Lower lobe of right lung (tissue), 2 donors: ENCODE data around the gene CALCB. TPM values are rescaled to one million over a fixed set of nuclear protein-coding genes. Genes with fewer than 3 reads are reported as not detected.

Experiments
- ATAC-seq, 2 donors: fragments of 200-7000 bp; cut with Tn5 transposase; one replicate each; pipeline ENCODE4 v1.9.1; 2020 to 2022; ENCODE audit warnings: mild to moderate bottlenecking in 2 of 2, moderate library complexity in 2 of 2
- DNase-seq: peaks from one replicate; pipeline ENCODE4 v3.0.0-alpha.2; 2020
- H3K27ac ChIP-seq: fragments of 200-600 bp; one replicate; pipeline ENCODE4 v1.8.0; 2022
- H3K27me3 ChIP-seq: fragments of 200-600 bp; one replicate; pipeline ENCODE4 v1.8.0; 2022; ENCODE audit warnings: low read depth
- H3K36me3 ChIP-seq: fragments of 200-600 bp; one replicate; pipeline ENCODE4 v1.8.0; 2022; ENCODE audit warnings: mild to moderate bottlenecking
- H3K4me1 ChIP-seq: fragments of 200-600 bp; one replicate; pipeline ENCODE4 v1.8.0; 2022
- H3K4me3 ChIP-seq: fragments of 200-600 bp; one replicate; pipeline ENCODE4 v1.8.0; 2022; ENCODE audit warnings: mild to moderate bottlenecking
- H3K9me3 ChIP-seq: fragments of 200-600 bp; one replicate; pipeline ENCODE4 v1.8.0; 2022
- intact Hi-C: fragments of 100-400 bp; cut with DNase I; formaldehyde crosslinking; loops from one replicate; pipeline ENCODE4 v1.11.0; 2022
- total RNA-seq: library from RNA; stranded (reverse); fragmentation: NEBNext Ultra II Directional; extraction: Animal tissue kit (Norgen Biotek cat#: 25700); gene quantifications from one replicate; pipeline ENCODE4 v1.2.1, GENCODE V29; 2021
- TF ChIP-seq, protein P1 (sequence below): fragments of 200-600 bp; IDR thresholded peaks from one replicate; pipeline ENCODE4 v1.8.0; 2022; ENCODE audit warnings: antibody characterized with exemption, mild to moderate bottlenecking
- donor health status: DM: no; HTN: yes; CAD: no; lungs with severe emphysema.

The CALCB gene
- total RNA-seq, 1 donor from 2014 or later, result not detected

DNA sequence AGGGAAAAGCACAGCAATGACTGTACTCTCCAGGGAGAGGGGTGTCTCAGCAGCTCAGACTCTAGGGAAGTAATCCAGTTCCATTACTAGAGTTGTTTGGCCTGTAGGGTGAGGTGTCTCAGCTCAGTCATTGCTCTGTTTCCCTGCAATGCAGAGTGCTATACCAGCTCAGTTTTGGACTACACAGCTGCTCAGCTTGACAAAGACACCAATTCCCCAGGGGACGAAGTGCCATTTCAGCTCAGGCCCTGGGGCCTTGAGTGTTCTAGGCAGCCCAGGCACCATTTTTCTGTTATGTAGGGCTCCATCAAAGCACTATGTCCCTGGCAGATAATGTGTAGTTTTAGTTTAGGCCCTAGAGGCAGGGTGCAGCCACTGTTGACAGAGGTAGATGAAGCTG lies 18.2 kb downstream of the CALCB start:
- TF ChIP-seq, protein P1, sequence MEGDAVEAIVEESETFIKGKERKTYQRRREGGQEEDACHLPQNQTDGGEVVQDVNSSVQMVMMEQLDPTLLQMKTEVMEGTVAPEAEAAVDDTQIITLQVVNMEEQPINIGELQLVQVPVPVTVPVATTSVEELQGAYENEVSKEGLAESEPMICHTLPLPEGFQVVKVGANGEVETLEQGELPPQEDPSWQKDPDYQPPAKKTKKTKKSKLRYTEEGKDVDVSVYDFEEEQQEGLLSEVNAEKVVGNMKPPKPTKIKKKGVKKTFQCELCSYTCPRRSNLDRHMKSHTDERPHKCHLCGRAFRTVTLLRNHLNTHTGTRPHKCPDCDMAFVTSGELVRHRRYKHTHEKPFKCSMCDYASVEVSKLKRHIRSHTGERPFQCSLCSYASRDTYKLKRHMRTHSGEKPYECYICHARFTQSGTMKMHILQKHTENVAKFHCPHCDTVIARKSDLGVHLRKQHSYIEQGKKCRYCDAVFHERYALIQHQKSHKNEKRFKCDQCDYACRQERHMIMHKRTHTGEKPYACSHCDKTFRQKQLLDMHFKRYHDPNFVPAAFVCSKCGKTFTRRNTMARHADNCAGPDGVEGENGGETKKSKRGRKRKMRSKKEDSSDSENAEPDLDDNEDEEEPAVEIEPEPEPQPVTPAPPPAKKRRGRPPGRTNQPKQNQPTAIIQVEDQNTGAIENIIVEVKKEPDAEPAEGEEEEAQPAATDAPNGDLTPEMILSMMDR, result no peak
- no peaks in the 10 kb centered on the region for H3K27me3 ChIP-seq
- no peak overlapping the region for H3K4me3 ChIP-seq
- ATAC-seq (no peak), DNase-seq (no peak)
- no peak overlapping the region for H3K27ac ChIP-seq
- no peaks in the 10 kb centered on the region for H3K9me3 ChIP-seq
- intact Hi-C loops, result no loop called here
- H3K36me3 ChIP-seq, result no peaks in the 10 kb centered on the region
- no peaks in the 10 kb centered on the region for H3K4me1 ChIP-seq

DNA sequence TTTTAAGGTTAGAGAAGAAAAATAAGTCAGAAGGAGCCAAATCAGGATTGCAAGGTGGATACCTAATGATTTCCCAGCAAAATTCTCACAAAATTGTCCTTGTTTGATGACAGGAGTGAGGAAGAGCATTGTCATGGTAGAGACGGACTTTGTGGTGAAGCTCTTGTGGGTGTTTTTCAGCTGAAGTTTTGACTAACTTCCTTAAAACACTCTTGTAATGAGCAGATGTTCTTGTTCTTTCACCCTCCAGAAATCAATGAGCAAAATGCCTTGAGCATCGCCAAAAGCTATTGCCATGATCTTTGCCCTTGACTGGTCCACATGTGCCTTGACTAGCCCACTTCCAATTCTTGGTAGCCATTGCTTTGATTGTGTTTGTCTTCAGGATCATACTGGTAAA lies 20.0 kb downstream of the CALCB start:
- Histone ChIP-seq H3K27ac (no peak overlapping the region), H3K27me3 (no peaks in the 10 kb centered on the region), H3K36me3 (no peaks in the 10 kb centered on the region), H3K4me3 (no peak overlapping the region), H3K9me3 (no peaks in the 10 kb centered on the region), H3K4me1 (no peaks in the 10 kb centered on the region)
- TF ChIP-seq, protein P1, result no peak
- no peak for DNase-seq
- intact Hi-C loops, result no loop called here
- no peak for ATAC-seq

DNA sequence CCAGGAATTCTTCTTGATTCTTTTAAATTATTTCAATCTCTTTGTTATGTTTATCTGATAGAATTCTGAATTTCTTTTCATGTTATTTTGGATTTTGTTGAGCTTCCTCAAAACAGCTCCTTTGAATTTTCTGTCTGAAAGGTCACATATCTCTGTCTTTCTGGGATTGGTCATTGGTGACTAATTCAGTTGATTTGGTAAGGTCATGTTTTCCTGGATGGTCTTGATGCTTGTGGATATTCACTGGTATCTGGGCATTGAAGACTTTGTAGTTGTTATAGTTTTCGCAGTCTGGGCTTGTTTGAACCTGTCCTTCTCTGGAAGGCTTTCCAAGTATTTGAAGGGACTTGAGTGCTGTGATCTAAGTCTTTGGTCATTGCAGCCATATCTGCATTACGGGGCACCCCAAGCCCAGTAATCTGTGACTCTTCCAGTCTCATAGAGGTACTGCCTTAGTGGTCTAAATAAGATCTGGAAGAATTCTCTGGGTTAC lies 22.4 kb downstream of the CALCB start:
- Histone ChIP-seq H3K9me3 (no peaks in the 10 kb centered on the region), H3K27ac (no peak overlapping the region), H3K27me3 (peaks cover 3% of the 10 kb centered on the region), H3K36me3 (no peaks in the 10 kb centered on the region), H3K4me3 (no peak overlapping the region), H3K4me1 (no peaks in the 10 kb centered on the region)
- TF ChIP-seq, protein P1, result no peak
- intact Hi-C loops, result no loop called here
- DNase-seq, result no peak
- no peak for ATAC-seq

DNA sequence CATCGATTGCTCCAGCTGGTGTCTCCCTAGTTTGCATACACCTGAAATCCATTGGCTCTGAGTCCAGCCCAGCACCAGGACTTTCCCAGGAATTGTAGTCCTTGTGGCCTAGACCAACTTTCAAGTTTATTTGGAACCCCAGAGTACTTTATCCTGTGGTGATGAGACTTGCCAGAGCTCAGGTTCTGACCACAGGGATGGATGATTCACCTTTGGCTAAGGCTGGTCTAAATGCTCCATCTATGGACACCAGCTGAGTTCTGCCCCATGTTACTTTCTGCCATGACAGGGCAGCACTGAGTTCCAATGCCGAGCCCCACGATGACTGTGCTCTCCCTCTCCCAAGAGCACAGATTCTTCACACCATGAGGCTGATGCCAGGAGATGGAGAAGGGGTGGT lies 24.0 kb downstream of the CALCB start:
- TF ChIP-seq, protein P1, result no peak
- H3K4me1 ChIP-seq, result no peaks in the 10 kb centered on the region
- H3K9me3 ChIP-seq, result no peaks in the 10 kb centered on the region
- intact Hi-C loops, result no loop called here
- no peak for ATAC-seq
- H3K27me3 ChIP-seq, result peaks cover 4% of the 10 kb centered on the region
- H3K4me3 ChIP-seq, result no peak overlapping the region
- no peak overlapping the region for H3K27ac ChIP-seq
- H3K36me3 ChIP-seq, result no peaks in the 10 kb centered on the region
- no peak for DNase-seq

DNA sequence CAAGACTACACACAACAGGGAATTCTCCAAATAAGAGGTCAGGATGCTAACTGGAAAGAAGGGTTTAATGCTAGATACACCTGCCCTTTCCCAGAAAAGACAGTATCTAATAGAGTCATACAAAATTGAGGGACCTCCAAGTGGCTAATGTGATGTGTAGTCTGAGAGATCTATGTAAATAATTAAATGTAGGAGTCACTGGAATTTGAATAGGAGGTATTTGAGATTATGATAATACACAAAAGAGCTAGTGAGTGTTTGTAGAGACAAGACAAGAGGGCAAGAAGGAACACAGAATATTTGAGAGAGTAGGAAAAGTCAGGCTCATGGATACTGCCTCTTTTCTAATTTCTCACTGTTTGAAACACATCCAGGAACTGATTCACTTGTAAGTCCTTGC lies 25.9 kb downstream of the CALCB start:
- DNase-seq (no peak), ATAC-seq (no peak)
- Histone ChIP-seq H3K27ac (no peak overlapping the region), H3K27me3 (peaks cover 4% of the 10 kb centered on the region), H3K4me1 (no peaks in the 10 kb centered on the region), H3K36me3 (no peaks in the 10 kb centered on the region), H3K4me3 (no peak overlapping the region), H3K9me3 (no peaks in the 10 kb centered on the region)
- intact Hi-C loops, result no loop called here
- TF ChIP-seq, protein P1, result no peak
